SK-N-SH treated with all-trans-retinoic acid at 6 μM for 48 hours (cell line): ENCODE data around the gene RAMP1.

Experiments
- ATAC-seq: fragments of 200-7000 bp; cut with Tn5 transposase; 3 replicates; pipeline ENCODE4 v1.9.1; 2020; ENCODE audit warnings: mild to moderate bottlenecking, moderate library complexity
- ARNTL ChIP-seq: fragments of 450-650 bp; formaldehyde crosslinking; IDR thresholded peaks from 2 replicates; pipeline ENCODE4 v1.5.0; 2020; ENCODE audit warnings: low read depth, mild to moderate bottlenecking, moderate library complexity, borderline replicate concordance
- BACH2 ChIP-seq: fragments of 250-450 bp; sonication (Bioruptor Pico); IDR thresholded peaks from 2 replicates; pipeline ENCODE4 v1.9.0; 2021; ENCODE audit warnings: mild to moderate bottlenecking, borderline replicate concordance
- CSDC2 ChIP-seq: fragments of 250-450 bp; sonication (Bioruptor Pico); IDR thresholded peaks from 2 replicates; pipeline ENCODE4 v1.5.0; 2020; ENCODE audit warnings: mild to moderate bottlenecking, moderate library complexity
- CSRNP3 ChIP-seq: fragments of 250-450 bp; sonication (Bioruptor Pico); IDR thresholded peaks from 2 replicates; pipeline ENCODE4 v1.5.1; 2021; ENCODE audit warnings: mild to moderate bottlenecking, moderate library complexity
- ESRRG ChIP-seq: fragments of 250-450 bp; sonication (Bioruptor Pico); IDR thresholded peaks from 2 replicates; pipeline ENCODE4 v1.6.1; 2021; ENCODE audit warnings: mild to moderate bottlenecking
- GLIS3 ChIP-seq: fragments of 250-450 bp; sonication (Bioruptor Pico); IDR thresholded peaks from 2 replicates; pipeline ENCODE4 v1.5.0; 2020; ENCODE audit warnings: mild to moderate bottlenecking, moderate library complexity
- ISL1 ChIP-seq: fragments of 250-450 bp; sonication (Bioruptor Pico); IDR thresholded peaks from 2 replicates; pipeline ENCODE4 v2.1.2; 2022; ENCODE audit warnings: mild to moderate bottlenecking, moderate library complexity
- OSR1 ChIP-seq: fragments of 250-450 bp; sonication (Bioruptor Pico); IDR thresholded peaks from 2 replicates; pipeline ENCODE4 v1.8.0; 2022; ENCODE audit warnings: moderate library complexity, mild to moderate bottlenecking, inconsistent platforms
- PATZ1 ChIP-seq: fragments of 250-450 bp; sonication (Bioruptor Pico); IDR thresholded peaks from 2 replicates; pipeline ENCODE4 v1.8.0; 2020; ENCODE audit warnings: mild to moderate bottlenecking, moderate library complexity, borderline replicate concordance
- PPARA ChIP-seq: fragments of 250-450 bp; sonication (Bioruptor Pico); IDR thresholded peaks from 2 replicates; pipeline ENCODE4 v1.5.0; 2020; ENCODE audit warnings: mild to moderate bottlenecking, borderline replicate concordance
- RARB ChIP-seq: fragments of 250-450 bp; sonication (Bioruptor Pico); IDR thresholded peaks from 2 replicates; pipeline ENCODE4 v1.8.0; 2021; ENCODE audit warnings: mild to moderate bottlenecking, moderate library complexity
- SNAI2 ChIP-seq: fragments of 250-450 bp; sonication (Bioruptor Pico); IDR thresholded peaks from 2 replicates; pipeline ENCODE4 v1.5.0; 2020; ENCODE audit warnings: mild to moderate bottlenecking, moderate library complexity
- TCF4 ChIP-seq: fragments of 250-450 bp; sonication (Bioruptor Pico); IDR thresholded peaks from 2 replicates; pipeline ENCODE4 v1.8.0; 2021; ENCODE audit warnings: mild to moderate bottlenecking, moderate library complexity, borderline replicate concordance
- TOX ChIP-seq: fragments of 250-450 bp; sonication (Bioruptor Pico); IDR thresholded peaks from 2 replicates; pipeline ENCODE4 v1.8.0; 2021; ENCODE audit warnings: mild to moderate bottlenecking, moderate library complexity, borderline replicate concordance
- ZC3H10 ChIP-seq: fragments of 250-450 bp; sonication (Bioruptor Pico); IDR thresholded peaks from 2 replicates; pipeline ENCODE4 v1.5.1; 2021; ENCODE audit warnings: mild to moderate bottlenecking, moderate library complexity
- ZFP3 ChIP-seq: fragments of 250-450 bp; sonication (Bioruptor Pico); IDR thresholded peaks from 2 replicates; pipeline ENCODE4 v1.5.0; 2020; ENCODE audit warnings: mild to moderate bottlenecking, moderate library complexity
- ZFP30 ChIP-seq: fragments of 450-650 bp; formaldehyde crosslinking; IDR thresholded peaks from 2 replicates; pipeline ENCODE4 v1.5.0; 2022; ENCODE audit warnings: mild to moderate bottlenecking, moderate library complexity
- ZNF565 ChIP-seq: fragments of 450-650 bp; formaldehyde crosslinking; conservative IDR thresholded peaks from 2 replicates; pipeline ENCODE4 v1.5.0; 2020; ENCODE audit warnings: low read depth, mild to moderate bottlenecking, moderate library complexity
- ZNF70 ChIP-seq: fragments of 450-650 bp; formaldehyde crosslinking; IDR thresholded peaks from 2 replicates; pipeline ENCODE4 v1.5.0; 2020; ENCODE audit warnings: mild to moderate bottlenecking, moderate library complexity
- ZNF8 ChIP-seq: fragments of 450-650 bp; formaldehyde crosslinking; IDR thresholded peaks from 2 replicates; pipeline ENCODE4 v1.5.0; 2020; ENCODE audit warnings: mild to moderate bottlenecking, moderate library complexity
- TF ChIP-seq, protein P1 (sequence below): fragments of 250-450 bp; sonication (Bioruptor Pico); IDR thresholded peaks from 2 replicates; pipeline ENCODE4 v1.5.0; 2020; ENCODE audit warnings: mild to moderate bottlenecking, moderate library complexity
- TF ChIP-seq, protein P2 (sequence below): fragments of 250-450 bp; sonication (Bioruptor Pico); IDR thresholded peaks from 2 replicates; pipeline ENCODE4 v1.5.1; 2020; ENCODE audit warnings: low read depth, mild to moderate bottlenecking, moderate library complexity
- TF ChIP-seq, protein P3 (sequence below): fragments of 250-450 bp; sonication (Bioruptor Pico); IDR thresholded peaks from 2 replicates; pipeline ENCODE4 v1.8.0; 2021; ENCODE audit warnings: low read depth, mild to moderate bottlenecking, moderate library complexity, borderline replicate concordance

The RAMP1 gene

GRCh38 chr2:237895544-237896506, 36.4 kb downstream of the RAMP1 start:
- no peak for TF ChIP-seq GLIS3 (CRISPR knock-in tag)
- TF ChIP-seq ZNF70 (CRISPR knock-in tag), result no peak
- TF ChIP-seq CSRNP3 (CRISPR knock-in tag), result no peak
- no peak for TF ChIP-seq BACH2 (CRISPR knock-in tag)
- TF ChIP-seq, protein P1, sequence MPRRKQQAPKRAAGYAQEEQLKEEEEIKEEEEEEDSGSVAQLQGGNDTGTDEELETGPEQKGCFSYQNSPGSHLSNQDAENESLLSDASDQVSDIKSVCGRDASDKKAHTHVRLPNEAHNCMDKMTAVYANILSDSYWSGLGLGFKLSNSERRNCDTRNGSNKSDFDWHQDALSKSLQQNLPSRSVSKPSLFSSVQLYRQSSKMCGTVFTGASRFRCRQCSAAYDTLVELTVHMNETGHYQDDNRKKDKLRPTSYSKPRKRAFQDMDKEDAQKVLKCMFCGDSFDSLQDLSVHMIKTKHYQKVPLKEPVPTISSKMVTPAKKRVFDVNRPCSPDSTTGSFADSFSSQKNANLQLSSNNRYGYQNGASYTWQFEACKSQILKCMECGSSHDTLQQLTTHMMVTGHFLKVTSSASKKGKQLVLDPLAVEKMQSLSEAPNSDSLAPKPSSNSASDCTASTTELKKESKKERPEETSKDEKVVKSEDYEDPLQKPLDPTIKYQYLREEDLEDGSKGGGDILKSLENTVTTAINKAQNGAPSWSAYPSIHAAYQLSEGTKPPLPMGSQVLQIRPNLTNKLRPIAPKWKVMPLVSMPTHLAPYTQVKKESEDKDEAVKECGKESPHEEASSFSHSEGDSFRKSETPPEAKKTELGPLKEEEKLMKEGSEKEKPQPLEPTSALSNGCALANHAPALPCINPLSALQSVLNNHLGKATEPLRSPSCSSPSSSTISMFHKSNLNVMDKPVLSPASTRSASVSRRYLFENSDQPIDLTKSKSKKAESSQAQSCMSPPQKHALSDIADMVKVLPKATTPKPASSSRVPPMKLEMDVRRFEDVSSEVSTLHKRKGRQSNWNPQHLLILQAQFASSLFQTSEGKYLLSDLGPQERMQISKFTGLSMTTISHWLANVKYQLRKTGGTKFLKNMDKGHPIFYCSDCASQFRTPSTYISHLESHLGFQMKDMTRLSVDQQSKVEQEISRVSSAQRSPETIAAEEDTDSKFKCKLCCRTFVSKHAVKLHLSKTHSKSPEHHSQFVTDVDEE (CRISPR knock-in tag), result no peak; the same call in 1 of the 2 replicates
- TF ChIP-seq PPARA (CRISPR knock-in tag), result no peak
- TF ChIP-seq, protein P2, sequence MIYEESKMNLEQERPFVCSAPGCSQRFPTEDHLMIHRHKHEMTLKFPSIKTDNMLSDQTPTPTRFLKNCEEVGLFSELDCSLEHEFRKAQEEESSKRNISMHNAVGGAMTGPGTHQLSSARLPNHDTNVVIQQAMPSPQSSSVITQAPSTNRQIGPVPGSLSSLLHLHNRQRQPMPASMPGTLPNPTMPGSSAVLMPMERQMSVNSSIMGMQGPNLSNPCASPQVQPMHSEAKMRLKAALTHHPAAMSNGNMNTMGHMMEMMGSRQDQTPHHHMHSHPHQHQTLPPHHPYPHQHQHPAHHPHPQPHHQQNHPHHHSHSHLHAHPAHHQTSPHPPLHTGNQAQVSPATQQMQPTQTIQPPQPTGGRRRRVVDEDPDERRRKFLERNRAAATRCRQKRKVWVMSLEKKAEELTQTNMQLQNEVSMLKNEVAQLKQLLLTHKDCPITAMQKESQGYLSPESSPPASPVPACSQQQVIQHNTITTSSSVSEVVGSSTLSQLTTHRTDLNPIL, result no peak
- no peak for TF ChIP-seq CSDC2
- TF ChIP-seq, protein P3, sequence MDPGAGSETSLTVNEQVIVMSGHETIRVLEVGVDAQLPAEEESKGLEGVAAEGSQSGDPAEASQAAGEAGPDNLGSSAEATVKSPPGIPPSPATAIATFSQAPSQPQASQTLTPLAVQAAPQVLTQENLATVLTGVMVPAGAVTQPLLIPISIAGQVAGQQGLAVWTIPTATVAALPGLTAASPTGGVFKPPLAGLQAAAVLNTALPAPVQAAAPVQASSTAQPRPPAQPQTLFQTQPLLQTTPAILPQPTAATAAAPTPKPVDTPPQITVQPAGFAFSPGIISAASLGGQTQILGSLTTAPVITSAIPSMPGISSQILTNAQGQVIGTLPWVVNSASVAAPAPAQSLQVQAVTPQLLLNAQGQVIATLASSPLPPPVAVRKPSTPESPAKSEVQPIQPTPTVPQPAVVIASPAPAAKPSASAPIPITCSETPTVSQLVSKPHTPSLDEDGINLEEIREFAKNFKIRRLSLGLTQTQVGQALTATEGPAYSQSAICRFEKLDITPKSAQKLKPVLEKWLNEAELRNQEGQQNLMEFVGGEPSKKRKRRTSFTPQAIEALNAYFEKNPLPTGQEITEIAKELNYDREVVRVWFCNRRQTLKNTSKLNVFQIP (CRISPR knock-in tag), result no peak
- TF ChIP-seq OSR1, result no peak
- no peak for TF ChIP-seq ISL1 (CRISPR knock-in tag)
- TF ChIP-seq ZNF8, result no peak
- TF ChIP-seq RARB (CRISPR knock-in tag), result no peak
- TF ChIP-seq ESRRG, result no peak
- no peak for TF ChIP-seq ZFP3
- no peak for TF ChIP-seq TOX (CRISPR knock-in tag)
- TF ChIP-seq SNAI2, result no peak
- no peak for TF ChIP-seq ZNF565
- TF ChIP-seq ZC3H10 (CRISPR knock-in tag), result no peak
- TF ChIP-seq ARNTL (CRISPR knock-in tag), result no peak
- TF ChIP-seq, all 23 proteins: peak for 0
- peak; percentile 77 for ATAC-seq

DNA sequence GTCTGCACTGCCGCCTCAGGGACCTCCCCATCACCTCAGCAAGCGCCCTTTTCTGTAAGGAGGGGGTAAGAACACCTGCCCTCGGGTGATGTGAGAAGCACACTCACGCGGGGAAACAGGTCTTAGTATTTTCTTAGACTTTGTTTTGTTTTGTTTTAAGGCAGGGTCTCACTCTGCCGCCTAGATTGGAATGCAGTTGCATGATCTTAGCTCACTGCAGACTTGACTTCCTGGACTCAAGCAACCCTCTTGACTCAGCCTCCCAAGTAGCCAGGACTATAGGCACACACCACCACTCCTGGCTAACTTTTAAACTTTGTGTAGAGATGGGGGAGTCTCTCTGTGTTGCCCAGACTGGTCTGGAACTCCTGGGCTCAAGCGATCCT, 37.1 kb downstream of the RAMP1 start:
- TF ChIP-seq PPARA (CRISPR knock-in tag) (no peak), CSRNP3 (CRISPR knock-in tag) (no peak), ISL1 (CRISPR knock-in tag) (no peak)
- ATAC-seq, result no peak; the same call in 2 of the 3 replicates

DNA sequence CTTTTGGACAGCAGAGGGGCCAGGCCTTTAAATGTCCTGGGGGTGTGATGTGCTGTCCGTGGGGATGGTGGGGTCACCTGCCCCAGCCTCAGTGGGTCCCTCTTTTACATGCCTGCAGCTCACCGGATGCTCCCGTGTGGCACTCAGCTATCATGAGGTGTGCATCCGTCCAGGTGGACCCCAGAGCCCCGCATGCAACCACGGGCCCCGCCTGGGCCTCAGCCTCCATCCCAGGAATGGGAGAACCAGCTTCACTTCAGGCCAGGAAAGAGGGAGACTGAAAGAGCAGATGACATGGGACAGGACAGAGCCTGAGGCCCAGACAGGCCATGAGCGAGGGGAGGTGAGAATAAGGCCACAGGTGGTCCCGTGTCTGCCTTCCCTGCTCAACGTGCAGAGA, 37.5 kb downstream of the RAMP1 start:
- ATAC-seq, result no peak
- TF ChIP-seq PATZ1 (CRISPR knock-in tag) (no peak), RARB (CRISPR knock-in tag) (no peak), ZNF70 (CRISPR knock-in tag) (no peak), ZNF565 (no peak), OSR1 (no peak), GLIS3 (CRISPR knock-in tag) (no peak), PPARA (CRISPR knock-in tag) (no peak), ZFP30 (no peak), TCF4 (CRISPR knock-in tag) (no peak), BACH2 (CRISPR knock-in tag) (no peak), ZNF8 (no peak)
- TF ChIP-seq, protein P1 (CRISPR knock-in tag), result no peak
